Fibroblast of peridontal ligament (primary cell): Measurements from ENCODE around the gene ALOX5AP.

ENCODE experiments used
- DNase-seq: peaks from one replicate; pipeline ENCODE4 v3.0.0-alpha.2; 2010; ENCODE audit errors: extremely low read depth

The ALOX5AP gene

DNA sequence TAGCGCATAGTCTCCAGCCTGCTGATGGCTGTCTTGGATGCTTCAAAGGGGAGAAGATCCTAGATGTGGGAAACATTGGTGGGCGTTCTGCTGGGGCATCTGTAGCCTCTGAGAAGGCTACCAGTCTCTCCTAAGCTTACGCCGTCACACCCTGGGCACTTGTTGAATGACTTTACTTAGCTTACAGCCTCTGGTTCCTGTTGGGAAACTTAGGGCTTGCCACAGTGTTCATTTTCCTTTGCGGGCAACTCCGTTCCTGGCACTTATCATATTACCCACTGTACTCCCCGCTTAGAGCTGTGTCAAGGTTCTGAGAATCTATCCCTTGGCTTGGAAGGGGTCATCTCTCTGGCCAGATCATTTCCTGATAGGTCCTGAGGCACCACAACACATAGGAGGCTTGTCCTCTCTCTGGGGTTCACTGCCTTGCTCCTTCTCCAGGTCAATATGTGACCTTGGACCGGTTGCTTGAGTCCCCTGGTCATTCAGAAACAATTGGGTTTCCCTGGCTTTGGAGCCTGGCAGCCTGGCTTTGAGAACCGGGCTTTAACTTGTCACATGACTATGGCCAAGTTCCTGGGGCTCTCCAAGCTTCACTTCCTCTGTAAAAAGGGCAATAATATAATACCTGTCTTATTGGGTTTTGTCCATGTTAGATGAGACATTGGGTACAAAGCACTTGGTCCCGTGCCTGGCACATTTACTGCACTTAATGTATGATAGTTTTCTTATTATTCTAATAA is 20.5 kb upstream of the ALOX5AP start:
- DNase-seq = no peak

DNA sequence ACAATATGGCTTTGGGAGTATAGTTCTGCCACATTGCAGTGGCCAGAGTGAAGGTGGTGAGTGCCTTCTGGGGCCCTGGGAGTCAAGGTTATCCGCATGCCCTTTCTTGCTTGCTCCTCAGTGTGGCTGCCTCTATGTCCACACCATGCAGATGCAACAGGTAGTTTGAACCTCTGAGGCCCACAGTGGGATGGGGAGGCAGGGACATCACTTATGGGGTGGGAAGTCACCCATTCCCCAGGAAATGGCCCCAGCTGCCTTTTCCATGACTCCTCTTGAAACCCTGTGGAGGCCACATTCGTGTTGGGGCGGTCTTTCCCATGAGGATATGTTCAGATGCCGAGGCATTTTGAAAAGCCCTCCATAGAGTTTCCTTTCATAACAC is 20.0 kb upstream of the ALOX5AP start:
- DNase-seq = no peak

DNA sequence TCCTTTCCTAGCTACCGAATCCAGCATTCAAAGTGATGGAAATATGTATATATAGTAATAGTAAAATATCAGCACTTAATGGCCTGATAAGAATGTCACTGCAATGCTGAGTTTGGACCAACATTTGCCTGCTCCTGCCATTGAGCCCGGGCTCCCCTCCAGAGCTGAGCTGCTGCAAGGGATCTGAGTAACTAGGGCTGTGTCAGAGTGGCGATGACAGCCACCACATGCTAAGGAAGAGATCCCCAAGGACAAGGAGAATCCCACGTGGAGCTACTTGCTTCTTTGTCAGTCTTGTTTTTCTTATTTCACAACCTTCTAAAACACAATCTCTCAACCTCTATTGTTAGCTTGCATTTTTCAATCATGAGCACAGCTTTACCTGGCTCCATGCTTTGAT is 19.5 kb upstream of the ALOX5AP start:
- no peak for DNase-seq

DNA sequence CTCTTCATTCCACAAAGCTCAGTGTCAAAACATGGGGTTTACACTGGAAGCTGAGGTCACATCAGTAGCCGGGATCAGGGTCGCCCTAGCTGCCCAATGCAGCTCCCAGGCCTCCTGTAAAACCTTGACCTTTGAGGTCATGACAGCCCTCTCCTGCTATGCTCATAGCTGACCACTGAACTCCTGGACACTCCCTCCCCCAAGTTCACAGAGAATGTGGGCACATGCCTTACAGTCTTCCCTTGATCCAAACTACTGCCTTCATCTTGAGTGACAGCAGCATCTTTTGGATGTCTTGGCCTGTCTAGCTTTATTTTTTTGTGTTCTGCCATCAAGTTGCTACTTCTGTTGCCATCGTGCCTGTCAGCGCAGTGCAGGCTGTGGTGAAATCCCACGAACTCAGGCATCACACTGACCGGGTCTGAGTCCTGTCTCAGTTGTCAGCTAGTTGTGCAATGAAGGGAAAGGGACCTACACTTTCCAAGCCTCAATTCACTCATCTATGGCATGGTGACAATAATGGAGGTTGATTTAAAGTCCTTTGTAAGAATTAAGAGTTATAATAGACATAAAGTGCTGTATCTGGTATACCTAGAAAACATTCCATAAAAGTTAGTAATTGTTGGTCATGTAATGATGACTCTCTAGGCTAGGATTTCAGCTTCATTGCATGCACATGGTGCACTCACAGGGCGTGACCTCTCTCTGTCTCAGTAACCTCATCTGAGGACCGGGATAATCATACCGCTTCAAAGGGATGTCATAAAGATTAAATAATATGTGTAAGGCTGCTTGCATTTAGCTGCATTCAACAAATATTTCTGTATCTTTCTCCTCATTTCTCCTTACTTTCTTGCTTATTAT is 16.4 kb upstream of the ALOX5AP start:
- DNase-seq = peak; percentile 84

DNA sequence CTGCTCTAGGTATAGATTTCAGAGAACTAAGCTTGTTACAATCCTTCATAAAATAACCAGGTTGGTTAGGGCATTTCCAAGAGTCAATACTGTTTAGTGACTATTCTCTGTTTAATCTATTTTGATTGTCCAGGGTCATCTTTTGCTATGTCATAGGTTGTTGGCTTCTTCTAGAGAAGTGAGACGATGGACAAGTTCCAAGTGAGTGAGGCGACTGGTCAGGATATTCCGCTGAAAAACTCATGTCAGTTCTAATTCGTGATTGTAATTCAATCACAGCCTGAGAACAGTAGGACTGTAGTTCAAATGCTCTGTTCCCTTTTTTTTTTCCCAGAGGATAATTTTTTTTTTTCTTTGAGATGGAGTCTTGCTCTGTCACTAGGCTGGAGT is 15.8 kb upstream of the ALOX5AP start:
- DNase-seq = no peak

DNA sequence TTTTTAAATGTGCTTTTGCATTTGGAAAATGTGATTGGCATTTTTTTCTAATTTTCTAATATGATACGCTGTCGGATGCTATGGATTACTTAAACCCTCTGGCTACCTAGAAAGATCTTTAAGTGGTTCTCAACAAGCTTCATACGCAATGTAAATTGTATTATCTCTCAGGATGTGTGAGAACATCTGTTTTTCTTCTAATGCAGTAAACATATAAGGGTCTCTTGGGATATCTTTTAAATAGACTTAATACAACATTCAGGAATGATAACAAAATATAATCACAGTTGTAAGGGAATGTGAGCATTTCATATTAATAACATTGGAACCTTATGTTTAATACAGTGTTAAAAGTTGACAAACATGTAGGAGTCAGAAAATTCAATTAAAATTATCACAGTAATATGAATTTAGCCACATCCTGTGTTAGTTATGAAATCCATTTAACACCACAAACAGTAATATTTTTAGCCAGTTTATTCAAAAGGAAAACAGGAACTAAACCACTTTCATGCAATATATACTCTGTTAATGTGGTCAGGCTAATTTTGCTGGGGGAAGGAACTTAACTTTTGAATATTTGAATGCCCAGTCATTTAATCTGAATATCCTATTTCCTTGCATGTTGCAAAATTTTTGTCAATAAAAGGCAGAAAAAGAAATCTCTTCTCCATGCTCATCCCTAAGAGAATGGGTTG is 15.0 kb upstream of the ALOX5AP start:
- DNase-seq = peak; percentile 65

DNA sequence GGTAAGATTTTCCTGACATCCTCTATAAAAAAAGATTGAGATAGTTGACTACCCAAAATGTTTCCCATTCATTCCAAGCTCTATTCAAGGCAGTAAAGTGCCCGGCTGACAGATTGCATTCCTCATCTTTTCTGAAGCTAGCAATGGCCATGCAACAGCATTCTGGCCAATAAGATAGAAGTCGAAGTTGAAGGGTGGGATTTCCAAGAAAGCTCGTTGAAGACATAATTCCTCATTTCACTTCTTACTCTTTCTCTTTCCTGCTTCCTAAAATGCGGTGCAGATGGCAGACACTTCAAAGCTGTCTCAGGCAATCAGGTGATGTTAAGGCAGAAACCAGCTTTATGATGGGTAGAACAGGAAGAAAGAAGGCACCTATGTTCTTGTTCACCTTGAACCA is 13.4 kb upstream of the ALOX5AP start:
- no peak for DNase-seq

DNA sequence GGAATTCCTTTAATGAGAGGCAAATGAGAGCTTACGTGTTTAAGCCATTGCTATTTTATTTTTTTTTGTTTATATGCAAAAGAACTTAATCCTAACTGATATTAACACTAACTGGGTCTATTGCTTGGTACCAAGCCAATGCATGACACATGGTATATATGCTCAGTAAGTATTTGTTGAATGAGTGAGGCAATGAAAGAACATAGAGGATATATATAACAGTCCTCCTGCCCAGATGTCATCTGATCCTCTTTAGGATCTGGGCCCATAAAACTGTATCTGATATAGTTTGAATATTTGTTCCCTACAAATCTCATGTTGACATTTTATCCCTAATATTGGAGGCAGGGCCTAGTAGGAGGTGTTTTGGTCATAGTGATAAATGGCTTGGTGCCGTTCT is 13.0 kb upstream of the ALOX5AP start:
- DNase-seq = no peak

DNA sequence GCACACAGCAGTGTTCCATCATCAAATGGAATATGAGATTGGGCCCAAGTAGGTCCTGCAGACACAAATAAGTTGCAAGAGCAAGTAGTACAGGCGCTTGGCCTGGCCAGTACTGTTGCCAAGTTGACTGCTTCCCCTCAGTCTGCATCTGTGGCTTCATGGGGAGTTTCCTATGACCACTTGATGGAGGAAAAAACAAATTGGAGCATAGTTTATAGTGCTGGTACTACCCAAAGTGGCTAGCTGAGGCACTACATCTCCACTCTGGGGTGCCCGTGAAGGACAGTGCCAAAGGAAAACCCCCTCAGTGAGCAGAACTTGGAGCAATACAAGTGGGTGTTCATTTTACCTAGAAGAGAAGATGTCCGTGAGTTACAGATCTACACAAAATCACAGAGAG is 10.6 kb upstream of the ALOX5AP start:
- no peak for DNase-seq

DNA sequence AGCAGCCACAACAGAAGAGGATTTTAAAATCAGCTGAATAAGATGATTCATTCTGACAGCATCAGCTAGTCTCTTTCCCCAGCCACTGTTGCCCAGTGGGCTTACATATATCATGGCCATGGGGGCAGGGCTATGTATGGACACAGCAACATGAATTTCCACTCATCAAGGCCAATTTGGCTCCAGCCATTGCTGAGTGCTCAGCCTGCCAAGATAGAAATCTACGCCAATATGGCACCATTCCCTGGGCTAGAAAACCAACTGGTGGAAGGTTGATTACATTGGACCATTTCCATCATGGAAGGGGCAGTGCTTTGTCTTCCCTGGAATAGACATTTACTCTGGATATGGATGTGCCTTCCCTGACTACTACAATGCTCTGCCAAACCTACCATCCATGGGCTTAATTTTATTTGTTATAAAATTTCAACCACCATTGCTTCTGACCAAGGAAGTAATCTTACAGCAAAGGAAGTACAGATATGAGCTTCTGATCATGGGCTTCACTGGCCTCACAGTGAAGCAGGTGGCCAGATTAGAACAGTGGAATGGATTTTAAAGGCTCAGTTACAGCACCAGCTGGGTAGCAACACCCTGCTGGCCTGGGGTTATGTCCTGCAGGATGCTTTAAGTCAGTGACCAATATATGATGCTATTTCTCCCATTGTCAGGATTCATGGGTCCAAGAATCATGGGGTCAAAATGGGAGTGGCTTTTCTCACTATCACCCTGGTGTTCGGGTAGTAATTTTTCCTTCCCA is 9.8 kb upstream of the ALOX5AP start:
- peak; percentile 93 for DNase-seq

DNA sequence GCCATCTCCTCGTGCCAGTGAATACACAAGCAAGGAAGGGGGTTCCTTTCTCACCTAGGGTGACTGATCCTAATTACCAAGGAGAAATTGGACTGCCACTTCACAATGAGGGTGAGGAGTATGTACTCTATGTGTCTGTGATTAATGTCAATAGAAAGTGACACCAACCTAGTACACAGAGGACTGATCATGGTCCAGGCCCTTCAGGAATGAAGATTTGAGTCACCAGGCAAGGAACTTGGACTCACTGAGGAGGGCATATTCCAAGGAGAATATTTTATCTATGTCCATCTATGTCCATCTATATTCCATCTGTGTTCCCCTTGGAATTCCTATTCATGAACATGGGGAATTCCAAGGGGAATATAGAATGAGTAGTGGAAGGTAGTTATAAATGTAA is 9.2 kb upstream of the ALOX5AP start:
- no peak for DNase-seq

DNA sequence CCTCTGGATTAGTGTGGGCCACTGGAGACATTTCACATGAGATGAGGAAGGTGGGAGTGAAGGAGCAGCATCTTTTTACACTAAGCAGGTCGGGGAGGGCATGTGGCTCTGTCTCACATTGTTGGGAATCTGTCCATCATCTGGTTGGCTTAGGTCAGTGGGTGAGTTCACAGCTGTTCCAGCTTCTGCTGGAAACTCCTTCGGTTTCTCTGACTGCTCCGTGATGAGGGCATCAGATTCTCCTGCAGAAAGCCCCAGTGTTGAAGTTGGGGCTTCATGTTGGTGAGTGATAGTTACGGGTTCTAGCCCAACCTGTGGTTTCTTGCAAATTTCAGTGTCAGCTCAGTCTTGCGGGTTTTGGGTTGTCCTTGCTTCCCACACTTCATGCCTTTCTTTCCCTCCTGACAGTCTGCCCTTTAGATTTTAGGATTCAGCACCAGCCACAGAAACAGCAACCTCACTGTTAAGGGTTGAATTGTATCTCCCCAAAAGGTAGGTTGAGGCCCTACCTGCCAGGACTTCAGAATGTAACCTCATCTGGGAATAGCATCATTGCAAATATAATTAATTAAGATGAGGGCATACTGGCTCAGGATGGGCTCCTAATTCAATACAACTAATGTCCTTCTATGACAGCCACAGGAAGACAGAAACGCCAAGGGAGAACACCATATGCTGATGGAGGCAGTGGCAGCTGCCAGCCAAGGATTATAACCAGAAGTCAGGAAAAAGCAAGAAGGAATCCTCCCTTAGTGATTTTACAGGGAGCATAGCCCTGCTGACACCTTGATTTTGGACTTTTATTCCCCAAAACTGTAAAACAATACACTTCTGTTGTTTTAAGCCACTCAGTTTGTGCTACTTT is 7.6 kb upstream of the ALOX5AP start:
- no peak for DNase-seq

DNA sequence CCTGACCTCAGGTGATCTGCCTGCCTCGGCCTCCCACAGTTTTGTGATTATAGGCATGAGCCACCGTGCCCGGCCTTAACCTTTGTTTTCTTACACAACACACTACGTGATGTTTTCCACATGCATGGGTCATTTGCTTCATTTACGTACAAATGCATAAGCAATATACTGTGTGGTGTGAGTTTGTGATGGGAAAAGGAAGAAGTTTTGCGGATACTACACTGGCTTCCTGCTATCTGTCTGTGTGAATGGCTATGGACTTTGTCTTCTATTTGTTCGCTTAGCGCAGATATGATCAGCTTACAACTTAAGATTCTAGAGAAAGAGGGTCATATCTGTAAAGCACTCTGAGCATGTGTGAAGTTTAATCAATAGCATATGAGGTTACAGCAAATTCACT is 5.5 kb upstream of the ALOX5AP start:
- DNase-seq = no peak

DNA sequence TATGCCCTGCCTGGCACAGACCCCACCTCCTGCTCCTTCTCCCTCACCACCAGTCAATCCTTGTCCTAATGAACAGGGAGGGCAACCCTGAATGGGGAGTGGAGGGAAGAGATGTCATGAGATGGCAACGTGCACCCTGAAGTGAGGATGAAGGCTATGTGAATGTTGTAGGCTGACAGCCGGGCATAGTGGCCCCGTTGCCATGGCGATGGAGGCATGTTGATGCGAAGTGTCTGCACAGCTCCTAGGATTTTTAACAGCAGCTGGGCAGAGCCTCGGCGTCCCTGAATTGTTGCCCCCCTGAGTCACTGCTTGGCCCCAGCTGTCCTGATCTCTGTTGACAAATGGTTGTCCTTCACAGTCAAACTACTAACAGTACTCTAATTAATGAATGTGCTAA is 4.8 kb upstream of the ALOX5AP start:
- DNase-seq = no peak

DNA sequence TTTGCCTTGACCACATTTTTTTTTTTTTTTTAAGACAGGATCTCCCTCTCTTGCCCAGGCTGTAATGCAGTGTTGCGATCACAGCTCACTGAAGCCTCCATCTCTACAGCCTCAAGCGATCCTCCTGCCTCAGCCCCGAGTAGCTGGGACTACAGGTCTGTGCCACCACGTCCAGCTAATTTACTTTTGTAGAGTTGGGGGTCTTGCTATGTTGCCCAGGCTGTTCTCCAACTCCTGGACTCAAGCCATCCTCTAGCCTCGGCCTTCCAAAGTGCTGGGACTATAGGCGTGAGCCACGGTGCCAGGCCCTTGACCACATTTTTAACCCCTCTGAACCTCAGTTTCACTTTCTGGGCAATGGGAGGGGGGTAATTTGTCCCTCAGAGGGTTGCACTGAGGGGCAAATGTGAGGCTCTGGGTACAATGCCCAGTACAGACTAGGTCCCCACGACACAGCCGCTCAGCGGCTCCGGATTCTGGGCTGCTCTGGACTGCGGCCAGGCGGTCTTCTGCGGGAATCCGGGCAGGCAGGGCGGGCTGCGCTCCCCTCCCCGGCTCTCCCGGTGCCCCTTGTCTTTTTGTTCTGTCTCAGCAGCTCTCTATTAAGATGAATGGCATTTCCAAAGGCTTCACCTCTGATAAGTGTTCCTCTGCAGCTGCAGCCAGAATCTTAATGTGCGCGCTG is 3.8 kb upstream of the ALOX5AP start:
- no peak for DNase-seq

DNA sequence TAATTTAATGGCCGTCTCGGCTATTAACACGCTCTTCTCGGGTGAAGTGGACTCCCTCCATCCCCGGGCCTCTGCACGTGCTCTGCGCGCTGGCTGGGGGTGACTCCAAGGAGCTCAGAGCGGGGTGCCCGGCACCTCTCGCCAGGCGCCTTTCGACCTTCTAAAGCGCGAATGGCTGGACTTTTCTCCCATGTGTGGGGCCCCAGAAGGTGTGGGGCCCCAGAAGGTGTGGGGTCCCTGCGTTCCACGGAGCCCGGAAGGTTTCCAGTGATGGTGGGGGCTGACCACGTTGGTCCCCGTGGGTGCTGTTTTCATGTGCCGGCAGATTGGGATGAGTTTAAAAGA is 3.3 kb upstream of the ALOX5AP start:
- no peak for DNase-seq

DNA sequence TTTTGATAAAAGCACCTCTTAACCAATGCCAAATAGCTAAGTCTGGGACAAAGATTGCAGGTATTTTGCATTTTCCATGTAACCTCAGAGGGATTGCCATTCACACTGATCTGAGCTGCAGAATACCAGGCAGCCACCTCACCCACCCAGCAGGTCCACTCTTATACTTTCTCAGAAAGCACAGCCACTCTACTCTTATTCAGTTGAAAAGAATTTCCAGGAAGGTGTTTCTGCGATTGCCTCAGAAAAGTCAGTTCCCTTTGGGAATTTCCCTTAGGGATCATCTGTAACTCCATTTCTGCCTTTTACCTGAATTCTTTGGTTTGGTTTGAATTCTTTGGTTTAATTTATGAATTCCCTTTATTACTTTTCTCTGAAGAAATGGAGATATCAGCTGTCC is 904 bp upstream of the ALOX5AP start:
- no peak for DNase-seq

DNA sequence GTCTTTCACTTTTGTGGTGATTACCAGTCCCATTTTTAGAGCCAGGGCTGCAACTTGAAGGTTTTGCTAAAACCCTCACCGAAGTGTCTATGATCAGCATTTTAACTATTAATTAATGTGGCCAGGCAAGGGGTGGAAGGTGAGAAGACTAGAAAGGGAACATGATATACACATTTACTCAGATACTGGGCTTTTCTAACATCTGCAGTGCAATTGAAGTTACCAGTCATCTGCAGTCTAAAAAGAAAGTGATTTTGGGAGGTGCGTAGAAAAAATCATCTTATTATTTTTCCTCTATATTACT is 481 bp downstream of the ALOX5AP start:
- DNase-seq = no peak

DNA sequence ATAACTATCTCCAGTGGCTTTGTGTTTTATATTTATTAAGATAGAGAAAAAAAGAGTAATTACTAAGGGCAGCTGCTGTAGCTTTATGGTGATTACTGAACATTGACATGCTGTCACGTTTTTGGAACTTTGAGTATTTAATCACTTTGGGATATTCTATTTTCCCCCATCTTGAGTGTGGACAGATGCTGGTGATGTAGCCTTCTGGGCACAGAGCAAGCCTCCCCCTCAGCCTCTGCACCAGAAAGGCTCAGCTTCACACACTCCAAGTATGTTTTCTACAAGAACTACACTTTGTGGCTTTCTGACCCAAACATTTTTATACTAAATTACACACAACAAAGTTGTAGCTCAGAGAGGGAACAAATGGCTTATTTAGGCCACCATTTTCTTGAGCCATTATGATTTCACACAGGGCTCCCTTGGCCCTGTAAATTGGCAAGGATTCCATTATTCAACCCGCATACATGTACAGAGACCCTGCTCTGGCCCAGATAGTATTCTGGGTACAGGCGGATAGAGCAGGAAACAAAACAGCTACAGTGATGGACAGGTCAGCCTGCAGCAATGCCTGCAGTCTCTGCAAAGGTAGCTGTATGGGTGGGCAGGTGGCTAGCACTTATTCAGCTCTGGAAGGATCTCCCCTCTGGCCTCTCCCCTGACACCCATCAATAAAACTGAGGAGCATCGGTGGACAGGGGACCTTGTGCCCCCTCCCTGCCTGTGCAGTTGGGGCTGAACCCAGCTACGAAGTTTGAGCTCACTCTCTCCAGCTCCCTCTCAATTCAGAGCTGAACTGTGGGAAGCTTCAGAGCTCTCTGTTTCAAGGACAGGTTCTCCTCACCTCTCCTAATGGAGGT is 1.3 kb downstream of the ALOX5AP start:
- DNase-seq = no peak
